Testis (tissue), 2 donors: ENCODE results near the gene AGBL4.

Experiments used
- POLR2A ChIP-seq: fragments of 450-650 bp; IDR thresholded peaks from one replicate; pipeline ENCODE4 v1.6.1; 2017; ENCODE audit warnings: antibody characterized with exemption, mild to moderate bottlenecking, moderate library complexity
- TF ChIP-seq, protein P1 (sequence below), 3 experiments: fragments of 450-650 bp in 2 of 3; fragments of 200-600 bp in 1 of 3; sonication (generic) in 1 of 3; IDR thresholded peaks; one replicate each; pipeline ENCODE4 v1.5.1; 2016 to 2019; ENCODE audit warnings: antibody characterized with exemption in 3 of 3, mild to moderate bottlenecking in 2 of 3, moderate library complexity in 1 of 3

GRCh38 chr1:48556186-48556850 lies 1467.4 kb downstream of the AGBL4 start:
- TF ChIP-seq, protein P1, sequence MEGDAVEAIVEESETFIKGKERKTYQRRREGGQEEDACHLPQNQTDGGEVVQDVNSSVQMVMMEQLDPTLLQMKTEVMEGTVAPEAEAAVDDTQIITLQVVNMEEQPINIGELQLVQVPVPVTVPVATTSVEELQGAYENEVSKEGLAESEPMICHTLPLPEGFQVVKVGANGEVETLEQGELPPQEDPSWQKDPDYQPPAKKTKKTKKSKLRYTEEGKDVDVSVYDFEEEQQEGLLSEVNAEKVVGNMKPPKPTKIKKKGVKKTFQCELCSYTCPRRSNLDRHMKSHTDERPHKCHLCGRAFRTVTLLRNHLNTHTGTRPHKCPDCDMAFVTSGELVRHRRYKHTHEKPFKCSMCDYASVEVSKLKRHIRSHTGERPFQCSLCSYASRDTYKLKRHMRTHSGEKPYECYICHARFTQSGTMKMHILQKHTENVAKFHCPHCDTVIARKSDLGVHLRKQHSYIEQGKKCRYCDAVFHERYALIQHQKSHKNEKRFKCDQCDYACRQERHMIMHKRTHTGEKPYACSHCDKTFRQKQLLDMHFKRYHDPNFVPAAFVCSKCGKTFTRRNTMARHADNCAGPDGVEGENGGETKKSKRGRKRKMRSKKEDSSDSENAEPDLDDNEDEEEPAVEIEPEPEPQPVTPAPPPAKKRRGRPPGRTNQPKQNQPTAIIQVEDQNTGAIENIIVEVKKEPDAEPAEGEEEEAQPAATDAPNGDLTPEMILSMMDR (IDR thresholded peaks at IDR 0.05), result no peak
- TF ChIP-seq POLR2A, result no peak
